HG03442 (cell line): Measurements from ENCODE around the gene KBTBD6.
"Not testable (repeated sequence)": the region's sequence is repeated elsewhere in the genome, so short reads cannot be mapped to it uniquely, and the experiment has no call there.

Experiments
- ATAC-seq: cut with Tn5 transposase; IDR thresholded peaks from one replicate; pipeline ENCODE4 v1.9.1; 2021; ENCODE audit warnings: mild to moderate bottlenecking, moderate library complexity; ENCODE audit not compliant: unreplicated experiment

KBTBD6 gene, protein sequence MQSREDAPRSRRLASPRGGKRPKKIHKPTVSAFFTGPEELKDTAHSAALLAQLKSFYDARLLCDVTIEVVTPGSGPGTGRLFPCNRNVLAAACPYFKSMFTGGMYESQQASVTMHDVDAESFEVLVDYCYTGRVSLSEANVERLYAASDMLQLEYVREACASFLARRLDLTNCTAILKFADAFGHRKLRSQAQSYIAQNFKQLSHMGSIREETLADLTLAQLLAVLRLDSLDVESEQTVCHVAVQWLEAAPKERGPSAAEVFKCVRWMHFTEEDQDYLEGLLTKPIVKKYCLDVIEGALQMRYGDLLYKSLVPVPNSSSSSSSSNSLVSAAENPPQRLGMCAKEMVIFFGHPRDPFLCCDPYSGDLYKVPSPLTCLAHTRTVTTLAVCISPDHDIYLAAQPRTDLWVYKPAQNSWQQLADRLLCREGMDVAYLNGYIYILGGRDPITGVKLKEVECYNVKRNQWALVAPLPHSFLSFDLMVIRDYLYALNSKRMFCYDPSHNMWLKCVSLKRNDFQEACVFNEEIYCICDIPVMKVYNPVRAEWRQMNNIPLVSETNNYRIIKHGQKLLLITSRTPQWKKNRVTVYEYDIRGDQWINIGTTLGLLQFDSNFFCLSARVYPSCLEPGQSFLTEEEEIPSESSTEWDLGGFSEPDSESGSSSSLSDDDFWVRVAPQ

DNA sequence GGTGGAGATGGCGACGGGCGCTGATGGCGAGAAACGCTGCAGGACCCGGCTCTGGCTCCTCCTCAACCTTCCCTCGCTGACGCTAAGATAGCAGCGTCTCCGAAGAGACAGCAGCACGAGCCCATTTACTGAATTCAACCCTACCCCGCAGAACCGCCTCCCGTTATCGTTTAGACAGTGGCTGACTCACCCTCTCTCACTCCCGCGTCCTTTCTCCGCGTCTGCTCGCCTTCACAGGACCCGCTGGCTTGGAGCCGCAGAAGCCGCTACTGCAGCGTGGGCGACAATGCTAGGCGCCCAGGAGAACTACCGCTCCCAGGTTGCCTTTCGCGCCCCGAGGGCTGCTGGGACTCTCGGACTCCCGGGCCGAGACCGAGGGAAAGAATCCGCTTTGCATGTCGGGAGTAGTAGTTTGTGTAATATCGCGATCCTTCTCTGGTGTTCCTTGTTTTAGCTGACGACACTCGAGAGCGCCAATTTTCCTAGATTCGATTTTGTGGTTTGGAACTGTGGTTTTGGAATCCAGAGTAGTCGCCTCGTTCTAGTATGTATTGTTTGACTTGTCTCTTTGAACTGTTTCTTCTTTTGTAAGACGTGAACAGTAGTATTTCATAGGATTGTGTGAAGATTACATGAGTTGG lies at the start of gene KBTBD6:
TSS of gene KBTBD6 (minus strand) at position 291 of the 641 bp plus-strand sequence. CDS start 291 bp downstream, outside the sequence.
- ATAC-seq, result peak; percentile 94

DNA sequence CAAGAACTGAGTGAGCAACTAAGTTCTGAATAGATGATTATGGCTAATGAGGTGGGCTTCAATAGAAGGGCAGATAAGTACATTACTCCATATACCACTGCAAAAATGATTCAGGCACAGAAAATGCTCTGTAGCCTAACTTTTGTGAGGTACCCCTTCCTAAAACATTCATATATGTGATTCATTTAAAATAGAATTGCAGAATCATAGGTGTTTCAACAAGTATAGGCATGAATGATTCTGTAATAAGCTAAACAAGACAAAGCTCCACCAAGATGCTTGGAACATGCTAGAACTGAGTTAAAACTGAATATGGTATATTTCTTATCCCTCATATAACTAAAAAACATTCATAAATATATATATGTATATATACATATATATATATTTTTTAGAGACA lies 49.6 kb upstream of the KBTBD6 start:
- no peak for ATAC-seq

DNA sequence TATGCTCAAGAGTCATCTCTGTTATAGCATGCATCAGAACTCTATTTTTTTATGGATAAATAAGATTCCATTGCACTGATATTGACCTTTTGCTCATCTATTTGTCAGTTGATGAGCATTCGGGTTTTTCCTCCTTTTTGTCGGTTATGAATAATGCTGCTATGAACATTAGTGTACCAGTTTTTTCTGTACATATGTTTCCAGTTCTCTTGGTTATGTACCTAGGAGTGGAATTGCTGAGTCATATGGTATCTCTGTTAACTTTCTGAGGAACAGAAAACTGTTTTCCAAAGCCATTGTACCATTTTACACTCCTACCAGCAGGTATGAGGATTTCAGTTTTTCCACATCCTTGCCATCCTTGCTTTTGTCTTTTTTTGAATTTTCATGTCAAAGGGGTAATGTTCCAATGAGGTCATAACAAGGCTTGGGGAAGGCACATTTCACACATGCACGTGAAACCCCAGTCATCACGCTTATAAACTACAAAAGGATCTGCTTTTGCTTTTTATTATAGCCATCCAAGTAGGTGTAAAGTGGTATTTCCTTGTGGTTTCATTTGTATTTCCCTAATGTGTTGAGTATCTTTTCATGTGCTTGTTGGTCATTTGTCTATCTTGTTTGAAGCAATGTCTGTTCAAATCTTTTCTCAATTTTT lies 47.1 kb upstream of the KBTBD6 start:
- no peak for ATAC-seq

DNA sequence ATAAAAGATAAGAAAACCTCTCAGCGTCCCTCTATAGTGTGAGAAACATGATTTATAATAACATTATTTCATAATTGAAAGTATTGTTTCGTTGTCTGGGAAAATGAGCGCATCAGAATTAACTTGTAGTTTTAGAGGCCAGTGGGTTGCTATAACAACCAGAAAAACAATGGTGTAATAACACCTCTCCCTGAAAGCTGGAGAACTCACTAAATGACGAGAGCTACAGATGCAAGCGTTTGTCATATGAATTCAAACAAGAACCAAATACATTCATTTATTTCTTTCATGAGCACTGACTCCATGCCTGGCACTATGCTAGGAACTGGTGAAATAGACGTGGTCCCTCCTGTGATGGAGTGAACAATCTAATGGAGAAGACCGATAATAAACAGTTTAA lies 45.4 kb upstream of the KBTBD6 start:
- no peak for ATAC-seq

DNA sequence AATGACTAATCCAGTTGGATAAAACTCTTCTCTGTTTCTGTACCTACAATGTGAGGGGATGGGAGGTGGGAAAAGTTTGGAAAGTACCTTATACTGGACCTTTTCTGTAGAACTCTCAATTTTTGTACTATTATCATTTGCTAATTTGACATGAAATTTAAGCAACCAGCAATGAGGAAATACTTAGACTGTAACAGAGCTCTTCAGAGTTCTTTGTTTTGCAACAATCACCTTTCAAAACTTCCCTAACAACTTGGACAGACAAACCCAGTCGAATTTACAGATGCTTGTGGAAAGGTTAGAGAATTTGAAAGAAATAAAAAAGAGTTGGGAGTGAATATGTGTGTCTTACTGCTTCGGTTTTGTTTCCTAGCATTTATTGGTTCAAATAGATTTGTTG lies 45.0 kb upstream of the KBTBD6 start:
- no peak for ATAC-seq

DNA sequence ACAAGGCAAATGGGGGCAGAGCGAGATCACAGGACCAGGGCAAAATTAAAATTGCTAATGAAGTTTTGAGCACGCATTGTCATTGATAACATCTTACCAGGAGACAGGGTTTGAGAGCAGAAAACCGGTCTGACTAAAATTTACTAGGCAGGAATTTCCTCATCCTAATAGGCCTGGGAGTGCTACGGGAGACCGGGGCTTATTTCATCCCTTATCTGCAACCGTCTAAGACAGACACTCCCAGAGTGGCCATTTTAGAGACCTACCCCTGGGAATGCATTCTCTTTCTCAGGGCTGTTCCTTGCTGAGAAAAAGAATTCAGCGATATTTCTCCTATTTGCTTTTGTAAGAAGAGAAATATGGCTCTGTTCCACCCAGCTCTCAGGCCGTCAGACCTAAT lies 43.0 kb upstream of the KBTBD6 start:
- ATAC-seq, result not testable (repeated sequence)

DNA sequence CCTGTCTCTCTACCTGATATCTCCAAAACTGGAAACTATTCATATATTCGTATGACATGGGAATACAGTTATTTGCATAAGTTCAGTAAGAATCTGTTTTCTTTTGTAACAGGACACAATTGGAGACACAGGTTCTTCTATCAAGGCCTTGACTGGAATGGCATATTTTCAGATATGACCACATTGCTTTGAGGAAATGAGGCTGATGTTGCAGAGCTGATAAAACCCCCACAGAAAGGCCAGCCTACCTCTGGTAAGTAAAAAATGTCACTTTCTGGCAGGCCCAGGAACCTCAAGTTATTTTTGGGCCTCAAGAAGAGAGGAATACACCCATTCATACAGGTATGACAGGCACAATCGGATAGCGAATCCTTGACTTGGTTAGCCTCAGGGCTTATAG lies 29.5 kb upstream of the KBTBD6 start:
- no peak for ATAC-seq

DNA sequence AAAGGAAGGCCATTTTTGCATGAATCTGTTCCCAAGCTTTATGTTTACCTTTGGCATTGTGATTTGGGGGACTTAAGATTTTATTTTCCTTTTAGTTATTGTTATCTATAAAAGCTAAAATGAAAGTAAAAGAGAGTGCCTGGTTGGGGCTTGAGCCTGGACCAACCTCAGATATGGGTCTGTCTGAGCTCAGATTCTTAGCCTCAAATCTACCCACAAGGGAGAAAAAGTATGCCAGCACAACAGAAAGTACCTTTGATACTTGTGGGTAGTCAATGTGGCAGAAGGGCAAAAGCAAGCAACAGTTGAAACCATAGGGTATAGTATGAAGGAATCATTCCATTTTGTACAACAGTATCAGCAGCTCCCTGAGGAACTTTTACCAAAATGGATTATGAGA lies 26.6 kb upstream of the KBTBD6 start:
- no peak for ATAC-seq

DNA sequence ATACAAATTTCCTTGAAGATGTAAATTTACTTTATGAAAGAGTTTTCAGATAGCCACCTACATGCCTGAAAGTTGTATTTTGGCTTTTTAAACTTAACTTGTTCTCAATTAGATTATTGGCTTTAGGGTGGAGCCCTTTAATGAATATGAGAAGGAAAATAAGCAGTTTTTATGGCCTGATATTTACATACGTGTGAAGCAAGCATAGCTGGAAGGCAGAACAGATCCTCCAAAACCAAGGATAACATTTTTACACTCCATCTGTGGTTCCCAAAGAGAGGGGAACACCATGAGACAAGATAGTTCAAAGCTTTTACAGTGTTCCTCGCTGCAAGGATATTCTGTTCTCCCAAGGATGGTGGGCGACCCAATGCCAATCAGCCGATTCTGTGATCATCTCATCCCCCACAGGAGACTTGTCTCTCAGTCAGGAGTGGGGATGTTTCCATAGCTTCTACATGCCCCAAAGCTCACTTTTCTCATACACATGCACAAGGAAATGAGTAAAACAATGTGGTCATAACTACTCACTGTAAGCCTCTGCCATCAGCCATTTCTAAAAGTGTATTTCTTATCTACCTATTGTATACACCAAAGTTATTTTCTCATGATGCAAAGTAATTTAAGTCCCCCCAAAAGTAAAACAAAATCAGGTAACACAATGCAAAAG lies 24.6 kb upstream of the KBTBD6 start:
- ATAC-seq, result no peak

DNA sequence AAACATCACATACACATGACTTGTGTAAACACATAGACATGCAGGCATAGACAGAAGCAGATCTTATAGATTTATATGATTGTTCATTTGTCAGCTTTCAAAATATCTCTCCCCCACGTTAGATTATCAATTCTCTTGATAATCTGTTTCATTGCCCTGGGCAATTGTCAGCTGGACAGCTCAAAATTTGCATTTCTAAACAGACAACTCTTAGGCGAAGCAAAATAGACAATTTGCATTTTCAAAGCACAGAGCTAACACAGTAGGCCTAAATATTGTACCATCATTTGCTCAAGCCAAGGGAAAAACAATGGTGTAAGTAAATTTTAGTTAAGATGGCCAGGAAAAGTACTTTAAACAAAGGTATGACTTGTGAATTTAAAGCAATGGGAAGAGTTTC lies 24.0 kb upstream of the KBTBD6 start:
- ATAC-seq, result no peak

DNA sequence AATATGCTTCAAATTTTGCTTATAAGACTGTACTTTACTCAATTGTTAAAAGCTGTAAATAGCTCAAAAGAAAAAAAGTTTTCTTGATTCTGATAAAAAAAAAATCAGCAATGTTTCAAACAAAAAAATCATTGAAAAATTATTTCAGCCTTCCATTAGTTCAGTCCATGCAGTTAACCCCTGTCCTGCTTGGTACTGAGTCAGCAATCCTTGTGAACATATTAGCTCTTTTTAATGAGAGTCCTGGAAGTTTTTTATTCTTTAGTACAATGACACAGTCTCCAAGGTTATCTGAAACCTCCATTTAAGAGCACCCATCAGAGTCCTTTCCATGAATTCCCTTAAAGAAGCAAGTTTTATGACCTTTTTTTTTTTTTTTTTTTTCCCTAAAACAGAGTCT lies 21.4 kb upstream of the KBTBD6 start:
- ATAC-seq, result no peak

DNA sequence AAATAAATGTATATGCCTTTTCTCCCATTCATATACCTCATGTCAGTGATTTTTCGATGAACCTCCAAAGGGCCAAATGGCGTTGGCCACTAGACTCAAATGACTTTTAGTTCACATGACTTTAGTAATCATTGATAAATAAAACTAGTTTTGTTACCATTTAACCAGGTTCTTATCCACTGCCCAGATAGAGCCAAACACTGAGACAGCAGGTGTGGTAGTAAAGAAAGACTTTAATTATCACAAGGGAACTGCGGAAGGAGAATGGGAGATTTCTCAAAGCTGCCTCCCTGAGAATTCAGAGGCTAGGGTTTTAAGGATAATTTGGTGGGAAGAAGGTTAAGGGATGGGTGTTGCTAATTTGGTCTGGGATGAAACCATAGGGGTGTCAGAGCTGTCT lies 19.4 kb upstream of the KBTBD6 start:
- ATAC-seq, result no peak

DNA sequence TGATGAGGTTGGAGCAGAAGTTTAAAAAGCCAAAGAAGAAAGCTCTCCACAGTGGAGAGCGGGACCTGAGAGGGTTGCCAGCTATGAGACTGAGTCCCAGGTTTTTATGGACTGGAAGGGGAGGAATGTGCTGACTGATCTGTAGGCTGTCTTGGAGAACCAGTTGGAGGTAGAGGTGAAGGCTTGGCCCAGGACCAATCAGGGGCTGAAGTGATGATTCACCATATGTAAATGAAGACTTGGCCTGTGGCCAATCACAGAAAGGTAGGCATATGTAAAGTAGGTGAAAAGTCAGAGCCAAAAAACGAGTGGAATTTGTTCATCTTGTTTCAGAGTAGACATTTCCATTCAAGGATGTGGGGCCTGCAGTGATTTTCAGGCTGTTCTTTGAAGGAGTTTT lies 17.5 kb upstream of the KBTBD6 start:
- no peak for ATAC-seq

DNA sequence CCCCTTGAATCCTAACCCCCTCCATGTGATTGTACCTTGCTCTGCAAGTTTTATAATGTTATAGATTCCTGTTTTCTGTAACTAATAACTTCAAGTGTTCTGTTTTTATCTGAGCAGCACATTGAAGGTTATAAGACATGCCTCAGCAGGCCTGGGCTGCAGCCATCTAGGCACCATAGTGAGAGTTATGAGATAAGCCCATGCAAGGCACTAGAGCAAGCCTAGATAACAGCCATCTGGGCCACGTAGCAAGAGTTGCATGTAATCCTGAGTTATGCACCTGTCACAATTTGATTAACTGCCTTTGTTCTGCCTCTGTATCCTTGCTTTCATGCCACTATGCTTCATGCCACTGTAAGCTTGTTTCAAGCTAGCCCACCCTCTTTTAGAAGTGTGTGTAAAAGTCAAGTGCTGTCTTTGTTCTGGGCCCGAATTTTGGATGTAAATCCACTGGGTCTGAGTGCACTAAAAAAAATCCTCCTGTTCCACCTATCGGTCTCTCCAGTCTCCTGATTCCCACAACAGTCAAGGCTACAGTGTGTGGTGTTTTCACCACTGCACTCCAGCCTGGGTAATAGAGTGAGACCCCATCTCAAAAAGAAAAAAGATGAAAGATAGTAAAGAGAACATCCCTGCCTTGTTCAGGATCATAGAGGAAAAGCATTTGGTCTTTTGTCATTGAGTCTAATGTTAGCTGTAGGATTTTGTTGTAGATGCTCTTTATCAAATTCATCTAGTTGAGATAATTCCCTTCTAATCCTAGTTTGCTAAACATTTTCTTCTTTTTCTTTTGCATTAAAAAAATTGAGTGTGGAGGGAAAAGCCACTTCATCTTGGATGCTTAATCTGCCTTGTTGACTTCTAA lies 16.0 kb upstream of the KBTBD6 start:
- ATAC-seq, result no peak

DNA sequence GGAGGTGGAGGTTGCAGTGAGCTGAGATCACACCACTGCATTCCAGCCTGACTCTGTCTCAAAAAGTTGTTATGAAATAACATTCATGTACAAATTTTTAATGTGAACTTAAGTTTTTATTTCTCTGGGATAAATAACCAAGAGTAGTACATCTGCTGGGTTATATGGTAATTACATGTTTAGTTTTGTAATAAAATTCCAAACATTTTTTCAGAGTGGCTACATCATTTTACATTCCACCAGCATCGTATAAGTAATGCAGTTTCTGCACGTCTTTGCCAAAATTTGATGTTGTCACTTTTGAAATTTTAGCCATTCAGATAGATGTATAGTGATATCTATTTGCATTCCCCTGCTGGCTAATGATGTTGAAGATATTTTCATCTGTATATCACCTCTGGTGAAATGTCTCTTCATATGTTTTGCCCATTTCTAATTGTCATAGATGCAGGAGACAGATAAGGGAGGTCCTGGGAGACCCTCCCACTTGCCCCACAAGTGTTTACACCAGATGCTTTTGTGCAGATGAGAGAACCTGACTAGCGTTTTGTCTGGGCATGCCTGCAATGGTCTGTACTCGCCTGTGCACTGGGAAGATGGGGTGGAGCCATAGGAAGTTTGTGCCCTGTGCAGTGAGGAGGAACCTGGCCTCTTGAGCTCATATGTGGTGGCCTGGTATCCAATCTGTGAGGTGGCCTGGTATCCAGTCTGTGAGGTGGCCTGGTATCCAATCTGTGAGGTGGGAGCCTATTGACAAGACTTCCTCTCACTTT lies 12.7 kb upstream of the KBTBD6 start:
- ATAC-seq, result no peak

DNA sequence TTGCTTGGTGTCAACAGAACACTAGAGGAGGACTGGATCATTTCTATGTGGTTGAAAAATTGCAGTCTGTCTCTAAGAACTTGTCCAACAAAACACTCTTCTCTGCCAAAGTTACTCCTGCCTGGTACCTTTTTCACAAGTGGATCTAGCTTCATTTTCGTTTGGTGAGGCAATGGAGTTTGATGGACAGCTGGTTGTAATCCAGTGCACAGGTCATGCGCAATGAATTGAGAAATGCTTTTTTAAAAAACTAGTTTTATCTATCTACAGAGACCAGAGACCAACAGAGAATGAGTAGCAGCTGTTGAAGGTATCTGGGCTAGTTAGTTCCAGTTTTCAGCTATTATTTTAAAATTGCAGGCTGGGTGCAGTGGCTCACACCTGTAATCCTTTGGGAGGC lies 12.0 kb upstream of the KBTBD6 start:
- ATAC-seq, result no peak

DNA sequence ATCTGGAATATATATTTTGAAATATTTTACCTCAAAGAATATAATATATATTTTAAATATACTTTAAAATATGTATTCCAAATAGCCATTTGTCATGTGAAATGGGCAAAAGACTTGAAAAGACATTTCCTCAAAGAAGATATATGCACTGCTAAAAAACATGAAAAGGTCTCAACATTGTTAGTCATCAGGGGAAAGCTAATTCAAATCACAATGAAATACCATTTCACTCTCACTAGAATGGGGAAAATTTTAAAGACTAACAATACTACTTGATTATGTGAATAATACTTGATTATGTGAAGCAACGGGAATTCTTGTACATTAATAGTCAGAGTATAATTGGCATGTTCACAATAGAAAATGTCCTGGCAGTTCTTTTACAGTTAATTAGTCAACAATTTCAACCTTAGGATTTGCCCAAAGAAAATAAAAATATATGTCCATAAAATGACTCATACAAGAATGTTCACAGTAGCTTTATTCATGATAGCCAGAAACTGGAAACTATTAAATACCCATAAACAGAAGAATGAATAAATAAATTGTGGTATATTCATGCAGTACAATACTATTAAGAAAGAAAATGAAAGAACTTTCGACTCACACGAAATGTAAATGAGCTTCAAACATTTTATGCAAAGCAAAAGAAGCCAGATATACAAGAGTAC lies 6.8 kb upstream of the KBTBD6 start:
- ATAC-seq, result no peak

DNA sequence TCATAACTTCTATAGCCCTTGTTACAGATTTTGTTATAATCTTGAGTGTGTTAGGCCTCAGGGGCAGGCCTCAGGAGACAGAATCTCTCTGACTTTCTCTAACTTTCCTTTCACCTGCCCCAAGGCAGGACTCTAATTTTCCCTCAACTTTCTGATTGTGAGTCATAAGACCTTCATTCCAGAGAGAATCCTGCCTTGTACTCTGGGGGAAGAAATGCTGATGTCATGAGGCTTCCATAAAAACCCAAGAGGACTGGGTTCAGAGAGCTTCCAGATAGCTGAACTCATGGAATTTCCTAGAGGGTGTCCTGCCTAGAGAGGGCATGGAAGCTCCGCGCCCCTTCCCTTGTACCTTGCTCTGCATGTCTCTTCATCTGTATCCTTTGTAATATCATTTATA lies 5.3 kb upstream of the KBTBD6 start:
- ATAC-seq, result no peak

DNA sequence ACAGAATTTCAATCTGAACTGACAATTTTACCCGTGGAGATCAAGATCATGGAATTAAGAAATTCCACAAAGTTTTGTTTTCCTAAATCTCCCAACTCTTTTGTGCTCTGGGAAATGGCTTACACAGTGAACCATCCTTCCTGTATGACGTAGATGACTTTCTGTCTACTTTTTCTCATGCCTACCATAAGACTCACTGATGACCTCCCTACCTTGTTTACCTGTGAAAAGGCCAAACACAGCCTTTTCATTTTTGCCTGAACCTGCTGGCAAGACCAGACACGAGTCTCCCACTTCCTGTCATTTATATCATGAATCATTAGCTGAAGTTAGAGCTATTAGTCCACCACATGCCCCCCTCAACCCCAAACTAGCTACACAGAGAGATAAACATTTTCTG lies 4.6 kb upstream of the KBTBD6 start:
- no peak for ATAC-seq
